ENCODE measurements around the gene SHB.

Gene SHB

GRCh38 chr9:38043931-38044623 is 24.9 kb downstream of the SHB start:
- no peak overlapping the region for H3K4me3 ChIP-seq (ENCODE audit: low read depth, low read length)
- no peak for TF ChIP-seq CTCF (IDR thresholded peaks at IDR 0.05; ENCODE audit: low read depth, low read length, missing control alignments)
- in situ Hi-C loops (cut with HindIII; ENCODE audit: low sequenced_read_pairs), result no loop called here
- DNase-seq (ENCODE audit: low read depth), result no peak

- in situ Hi-C loops (cut with HindIII; ENCODE audit: low sequenced_read_pairs), result no loop called here
- no peak overlapping the region for H3K4me3 ChIP-seq (ENCODE audit: low read depth, low read length)
- DNase-seq (ENCODE audit: low read depth), result no peak
- no peak for TF ChIP-seq CTCF (IDR thresholded peaks at IDR 0.05; ENCODE audit: low read depth, low read length, missing control alignments)
These were observed 26.2 kb downstream of the SHB start for GRCh38 chr9:38042626-38043357.

- DNase-seq (ENCODE audit: low read depth), result no peak
- no peak overlapping the region for H3K4me3 ChIP-seq (ENCODE audit: low read depth, low read length)
- TF ChIP-seq CTCF (IDR thresholded peaks at IDR 0.05; ENCODE audit: low read depth, low read length, missing control alignments), result no peak
- in situ Hi-C loops (cut with HindIII; ENCODE audit: low sequenced_read_pairs), result no loop called here
These were observed 27.3 kb downstream of the SHB start for GRCh38 chr9:38041564-38042243.

- TF ChIP-seq CTCF (IDR thresholded peaks at IDR 0.05; ENCODE audit: low read depth, low read length, missing control alignments), result no peak
- no peak overlapping the region for H3K4me3 ChIP-seq (ENCODE audit: low read depth, low read length)
- DNase-seq (ENCODE audit: low read depth), result no peak
- in situ Hi-C loops (cut with HindIII; ENCODE audit: low sequenced_read_pairs), result no loop called here
These were observed 28.9 kb downstream of the SHB start for GRCh38 chr9:38039907-38040682.

- no peak overlapping the region for H3K4me3 ChIP-seq (ENCODE audit: low read depth, low read length)
- TF ChIP-seq CTCF (IDR thresholded peaks at IDR 0.05; ENCODE audit: low read depth, low read length, missing control alignments), result no peak
- in situ Hi-C loops (cut with HindIII; ENCODE audit: low sequenced_read_pairs), result no loop called here
- no peak for DNase-seq (ENCODE audit: low read depth)
These were observed 29.7 kb downstream of the SHB start for GRCh38 chr9:38039090-38039906.
